ENCODE measurements around the gene MACROH2A2. TPM values are rescaled to one million over a fixed set of nuclear protein-coding genes. Genes with fewer than 3 reads are reported as not detected.

The MACROH2A2 gene
- total and polyA plus RNA-seq, 2 of the 13 experiments (the other 11 are each of a cell fraction or from before 2014, with no cell fraction given), result 9.8 to 43.1 TPM

DNA sequence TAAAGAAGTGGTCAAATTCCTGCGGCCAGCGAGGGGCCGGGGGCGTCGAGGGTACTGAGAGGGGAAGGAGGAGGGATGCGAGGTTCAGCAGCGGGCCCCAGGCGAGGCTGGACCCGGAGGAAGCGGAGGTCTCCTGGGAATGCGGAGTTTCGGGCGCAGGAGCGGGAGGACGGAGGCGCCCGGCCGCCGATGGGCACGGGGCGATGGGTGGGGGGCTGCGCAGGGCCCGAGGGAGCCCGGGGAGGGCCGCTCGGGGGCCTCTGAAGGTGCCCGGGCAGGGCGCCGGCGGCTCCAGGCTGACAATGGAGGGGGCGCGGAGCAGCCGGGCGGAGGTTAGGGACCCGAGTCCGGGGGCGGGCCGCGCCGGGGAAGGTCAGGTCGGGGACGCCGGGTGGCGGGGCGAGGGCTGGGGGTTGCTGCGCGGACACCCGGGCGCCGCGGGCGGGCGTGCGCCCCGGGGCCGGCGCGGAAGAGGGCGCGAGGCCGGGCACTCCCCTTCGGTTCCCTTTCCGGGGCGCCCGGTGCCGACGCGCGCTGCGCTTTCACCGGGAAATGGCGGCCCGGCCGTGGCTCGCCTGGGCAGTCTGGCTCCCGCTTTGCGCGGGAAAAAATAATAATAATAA, 683 bp downstream of the MACROH2A2 start:
- H4K20me1 ChIP-seq (ENCODE audit: insufficient read depth, low read length), result no peaks in the 10 kb centered on the region
- peak overlapping the region; percentile 76 for H3K9ac ChIP-seq (ENCODE audit: insufficient read depth, low read depth, low read length)
- DNase-seq (ENCODE audit: low spot score), result no peak
- FAIRE-seq, result no peak
- peaks cover 21% of the 10 kb centered on the region for H3K79me2 ChIP-seq (ENCODE audit: insufficient read depth, low read length)
- no peaks in the 10 kb centered on the region for H3K9me3 ChIP-seq (ENCODE audit: low read length)
- H3K4me3 ChIP-seq (replicated peaks in 1 of 3; ENCODE audit: insufficient read depth in 1 of 3, low read depth in 2 of 3, low read length in 3 of 3), result peak overlapping the region; percentile 85 to 87 (median 85)
- in situ Hi-C loops (cut with HindIII; ENCODE audit: extremely low pct_ligation_motif_present, low pct_unique_long_range_greater_than_20kb) (no loop called here), intact Hi-C loops (cut with micrococcal nuclease; ENCODE audit: unreplicated experiment) (loop anchor here (2.0 to 5.0 kb wide), 2 partner anchors 34 to 85 kb away; no protein-coding TSS in a partner anchor)
- H3K4me2 ChIP-seq (ENCODE audit: low read depth, low read length), result peak overlapping the region; percentile 97
- BruUV-seq (replicated peaks), result no TSS peak
- ChIA-PET POLR2A (interaction anchor here (0.7 to 1.3 kb wide), 4 partner anchors 38 to 878 kb away, joined by 3 to 8 read pairs (median 6); partner anchors contain the start of gene TYSND1), CTCF (ENCODE audit: low intra/inter-chr PET ratio, low total read pairs) (no interaction called here)
- peak; percentile 64 for ATAC-seq
- peaks cover 28% of the 10 kb centered on the region for H3K4me1 ChIP-seq (ENCODE audit: insufficient read depth, low read length)
- no peak overlapping the region for H2AFZ ChIP-seq (ENCODE audit: low read length)
- no peaks in the 10 kb centered on the region for H3K27me3 ChIP-seq (ENCODE audit: control insufficient read depth in 1 of 2, insufficient read depth in 2 of 2, low read length in 2 of 2)
- peak overlapping the region; percentile 75 for H3K27ac ChIP-seq (ENCODE audit: extremely low read length, insufficient read depth, low read length)
- no peaks in the 10 kb centered on the region for H3K36me3 ChIP-seq (replicated peaks in 1 of 2; ENCODE audit: control insufficient read depth in 1 of 2, insufficient read depth in 2 of 2, low read length in 2 of 2)
- 0% methylated on average over 18 of the region's 78 CpGs for WGBS (ENCODE audit: low lambda C conversion rate)
- TF ChIP-seq ZC3H13 (CRISPR knock-in tag; IDR thresholded peaks at IDR 0.05) (no peak), ZEB1 (IDR thresholded peaks at IDR 0.05; ENCODE audit: insufficient replicate concordance, low read depth) (no peak), GABPA (IDR thresholded peaks at IDR 0.05; ENCODE audit: low read depth, low read length) (peak; percentile 55), GABPA (CRISPR knock-in tag; IDR thresholded peaks at IDR 0.05; ENCODE audit: low read depth) (no peak), ZC3H4 (CRISPR knock-in tag; IDR thresholded peaks at IDR 0.05; ENCODE audit: borderline replicate concordance) (no peak), FOXK1 (CRISPR knock-in tag; IDR thresholded peaks at IDR 0.05; ENCODE audit: borderline replicate concordance, low read depth) (no peak), TBX3 (IDR thresholded peaks at IDR 0.05; ENCODE audit: borderline replicate concordance) (no peak), SP140L (CRISPR knock-in tag; IDR thresholded peaks at IDR 0.05; ENCODE audit: borderline replicate concordance) (no peak), CCDC6 (CRISPR knock-in tag; IDR thresholded peaks at IDR 0.05) (no peak)
- TF ChIP-seq, protein P1, sequence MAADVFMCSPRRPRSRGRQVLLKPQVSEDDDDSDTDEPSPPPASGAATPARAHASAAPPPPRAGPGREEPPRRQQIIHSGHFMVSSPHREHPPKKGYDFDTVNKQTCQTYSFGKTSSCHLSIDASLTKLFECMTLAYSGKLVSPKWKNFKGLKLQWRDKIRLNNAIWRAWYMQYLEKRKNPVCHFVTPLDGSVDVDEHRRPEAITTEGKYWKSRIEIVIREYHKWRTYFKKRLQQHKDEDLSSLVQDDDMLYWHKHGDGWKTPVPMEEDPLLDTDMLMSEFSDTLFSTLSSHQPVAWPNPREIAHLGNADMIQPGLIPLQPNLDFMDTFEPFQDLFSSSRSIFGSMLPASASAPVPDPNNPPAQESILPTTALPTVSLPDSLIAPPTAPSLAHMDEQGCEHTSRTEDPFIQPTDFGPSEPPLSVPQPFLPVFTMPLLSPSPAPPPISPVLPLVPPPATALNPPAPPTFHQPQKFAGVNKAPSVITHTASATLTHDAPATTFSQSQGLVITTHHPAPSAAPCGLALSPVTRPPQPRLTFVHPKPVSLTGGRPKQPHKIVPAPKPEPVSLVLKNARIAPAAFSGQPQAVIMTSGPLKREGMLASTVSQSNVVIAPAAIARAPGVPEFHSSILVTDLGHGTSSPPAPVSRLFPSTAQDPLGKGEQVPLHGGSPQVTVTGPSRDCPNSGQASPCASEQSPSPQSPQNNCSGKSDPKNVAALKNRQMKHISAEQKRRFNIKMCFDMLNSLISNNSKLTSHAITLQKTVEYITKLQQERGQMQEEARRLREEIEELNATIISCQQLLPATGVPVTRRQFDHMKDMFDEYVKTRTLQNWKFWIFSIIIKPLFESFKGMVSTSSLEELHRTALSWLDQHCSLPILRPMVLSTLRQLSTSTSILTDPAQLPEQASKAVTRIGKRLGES (CRISPR knock-in tag; IDR thresholded peaks at IDR 0.05; ENCODE audit: borderline replicate concordance), result no peak
- TF ChIP-seq, protein P2, sequence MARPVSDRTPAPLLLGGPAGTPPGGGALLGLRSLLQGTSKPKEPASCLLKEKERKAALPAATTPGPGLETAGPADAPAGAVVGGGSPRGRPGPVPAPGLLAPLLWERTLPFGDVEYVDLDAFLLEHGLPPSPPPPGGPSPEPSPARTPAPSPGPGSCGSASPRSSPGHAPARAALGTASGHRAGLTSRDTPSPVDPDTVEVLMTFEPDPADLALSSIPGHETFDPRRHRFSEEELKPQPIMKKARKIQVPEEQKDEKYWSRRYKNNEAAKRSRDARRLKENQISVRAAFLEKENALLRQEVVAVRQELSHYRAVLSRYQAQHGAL (CRISPR knock-in tag; IDR thresholded peaks at IDR 0.05; ENCODE audit: not compliant biosample characterization), result no peak
- TF ChIP-seq, protein P3, sequence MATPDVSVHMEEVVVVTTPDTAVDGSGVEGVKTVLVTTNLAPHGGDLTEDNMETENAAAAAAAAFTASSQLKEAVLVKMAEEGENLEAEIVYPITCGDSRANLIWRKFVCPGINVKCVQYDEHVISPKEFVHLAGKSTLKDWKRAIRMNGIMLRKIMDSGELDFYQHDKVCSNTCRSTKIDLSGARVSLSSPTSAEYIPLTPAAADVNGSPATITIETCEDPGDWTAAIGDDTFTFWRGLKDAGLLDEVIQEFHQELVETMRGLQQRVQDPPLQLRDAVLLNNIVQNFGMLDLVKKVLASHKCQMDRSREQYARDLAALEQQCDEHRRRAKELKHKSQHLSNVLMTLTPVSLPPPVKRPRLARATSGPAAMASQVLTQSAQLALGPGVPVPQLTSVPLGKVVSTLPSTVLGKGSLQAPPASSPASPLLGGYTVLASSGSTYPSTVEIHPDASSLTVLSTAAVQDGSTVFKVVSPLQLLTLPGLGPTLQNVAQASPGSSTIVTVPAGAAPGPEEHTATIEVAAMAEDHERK (CRISPR knock-in tag; IDR thresholded peaks at IDR 0.05; ENCODE audit: low read depth), result no peak
- TF ChIP-seq, protein P4, sequence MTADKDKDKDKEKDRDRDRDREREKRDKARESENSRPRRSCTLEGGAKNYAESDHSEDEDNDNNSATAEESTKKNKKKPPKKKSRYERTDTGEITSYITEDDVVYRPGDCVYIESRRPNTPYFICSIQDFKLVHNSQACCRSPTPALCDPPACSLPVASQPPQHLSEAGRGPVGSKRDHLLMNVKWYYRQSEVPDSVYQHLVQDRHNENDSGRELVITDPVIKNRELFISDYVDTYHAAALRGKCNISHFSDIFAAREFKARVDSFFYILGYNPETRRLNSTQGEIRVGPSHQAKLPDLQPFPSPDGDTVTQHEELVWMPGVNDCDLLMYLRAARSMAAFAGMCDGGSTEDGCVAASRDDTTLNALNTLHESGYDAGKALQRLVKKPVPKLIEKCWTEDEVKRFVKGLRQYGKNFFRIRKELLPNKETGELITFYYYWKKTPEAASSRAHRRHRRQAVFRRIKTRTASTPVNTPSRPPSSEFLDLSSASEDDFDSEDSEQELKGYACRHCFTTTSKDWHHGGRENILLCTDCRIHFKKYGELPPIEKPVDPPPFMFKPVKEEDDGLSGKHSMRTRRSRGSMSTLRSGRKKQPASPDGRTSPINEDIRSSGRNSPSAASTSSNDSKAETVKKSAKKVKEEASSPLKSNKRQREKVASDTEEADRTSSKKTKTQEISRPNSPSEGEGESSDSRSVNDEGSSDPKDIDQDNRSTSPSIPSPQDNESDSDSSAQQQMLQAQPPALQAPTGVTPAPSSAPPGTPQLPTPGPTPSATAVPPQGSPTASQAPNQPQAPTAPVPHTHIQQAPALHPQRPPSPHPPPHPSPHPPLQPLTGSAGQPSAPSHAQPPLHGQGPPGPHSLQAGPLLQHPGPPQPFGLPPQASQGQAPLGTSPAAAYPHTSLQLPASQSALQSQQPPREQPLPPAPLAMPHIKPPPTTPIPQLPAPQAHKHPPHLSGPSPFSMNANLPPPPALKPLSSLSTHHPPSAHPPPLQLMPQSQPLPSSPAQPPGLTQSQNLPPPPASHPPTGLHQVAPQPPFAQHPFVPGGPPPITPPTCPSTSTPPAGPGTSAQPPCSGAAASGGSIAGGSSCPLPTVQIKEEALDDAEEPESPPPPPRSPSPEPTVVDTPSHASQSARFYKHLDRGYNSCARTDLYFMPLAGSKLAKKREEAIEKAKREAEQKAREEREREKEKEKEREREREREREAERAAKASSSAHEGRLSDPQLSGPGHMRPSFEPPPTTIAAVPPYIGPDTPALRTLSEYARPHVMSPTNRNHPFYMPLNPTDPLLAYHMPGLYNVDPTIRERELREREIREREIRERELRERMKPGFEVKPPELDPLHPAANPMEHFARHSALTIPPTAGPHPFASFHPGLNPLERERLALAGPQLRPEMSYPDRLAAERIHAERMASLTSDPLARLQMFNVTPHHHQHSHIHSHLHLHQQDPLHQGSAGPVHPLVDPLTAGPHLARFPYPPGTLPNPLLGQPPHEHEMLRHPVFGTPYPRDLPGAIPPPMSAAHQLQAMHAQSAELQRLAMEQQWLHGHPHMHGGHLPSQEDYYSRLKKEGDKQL (CRISPR knock-in tag; IDR thresholded peaks at IDR 0.05; ENCODE audit: low read depth), result no peak
